HG02610 (cell line): Measurements from ENCODE around the gene TMPRSS7.
"Not testable (repeated sequence)": the region's sequence is repeated elsewhere in the genome, so short reads cannot be mapped to it uniquely, and the experiment has no call there.

ENCODE experiments used
- ATAC-seq: cut with Tn5 transposase; IDR thresholded peaks from one replicate; pipeline ENCODE4 v1.9.1; 2021; ENCODE audit warnings: mild to moderate bottlenecking, moderate library complexity; ENCODE audit not compliant: unreplicated experiment

Gene TMPRSS7

DNA sequence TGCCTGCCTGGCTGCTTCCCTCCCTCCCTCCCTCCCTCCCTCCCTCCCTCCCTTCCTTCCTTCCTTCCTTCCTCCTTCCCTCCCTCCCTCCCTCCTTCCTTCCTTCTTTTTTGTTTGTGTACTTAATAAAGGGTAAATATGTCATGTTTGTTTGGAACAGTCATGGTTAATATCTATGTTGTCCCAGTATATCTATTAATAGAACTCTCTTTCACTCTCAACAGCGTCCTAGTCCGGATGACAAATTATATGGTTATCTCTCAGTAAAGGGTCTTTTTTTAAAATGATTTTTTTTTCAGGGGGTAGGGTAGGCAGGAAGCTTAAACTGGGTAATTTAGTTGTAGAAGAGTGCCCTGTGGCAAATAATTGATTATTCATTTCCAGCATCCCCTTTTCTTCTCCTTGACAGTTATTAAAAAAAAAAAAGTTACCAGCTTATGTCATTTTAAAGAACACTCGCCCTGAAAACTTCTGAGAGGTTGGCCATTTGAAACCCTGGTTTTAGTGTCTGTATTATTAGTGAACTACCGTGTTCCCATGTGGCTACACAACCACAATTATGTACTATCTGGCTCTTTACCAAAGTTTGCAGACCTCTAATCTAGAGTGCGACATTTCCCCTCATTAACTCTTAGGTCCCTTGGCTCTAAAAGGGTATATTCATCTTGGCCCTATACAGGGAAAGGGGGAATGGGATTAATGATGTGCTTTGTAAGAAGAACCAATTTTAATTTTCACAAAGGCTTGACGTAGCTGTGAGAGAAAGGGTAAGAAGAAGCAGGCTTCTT lies 22.1 kb upstream of the TMPRSS7 start:
- ATAC-seq, result no peak

GRCh38 chr3:112013058-112013783 lies 21.3 kb upstream of the TMPRSS7 start:
- peak; percentile 79 for ATAC-seq

GRCh38 chr3:112013784-112014143 lies 20.8 kb upstream of the TMPRSS7 start:
- ATAC-seq, result peak; percentile 22

GRCh38 chr3:112017091-112017490 lies 17.4 kb upstream of the TMPRSS7 start:
- ATAC-seq, result no peak

DNA sequence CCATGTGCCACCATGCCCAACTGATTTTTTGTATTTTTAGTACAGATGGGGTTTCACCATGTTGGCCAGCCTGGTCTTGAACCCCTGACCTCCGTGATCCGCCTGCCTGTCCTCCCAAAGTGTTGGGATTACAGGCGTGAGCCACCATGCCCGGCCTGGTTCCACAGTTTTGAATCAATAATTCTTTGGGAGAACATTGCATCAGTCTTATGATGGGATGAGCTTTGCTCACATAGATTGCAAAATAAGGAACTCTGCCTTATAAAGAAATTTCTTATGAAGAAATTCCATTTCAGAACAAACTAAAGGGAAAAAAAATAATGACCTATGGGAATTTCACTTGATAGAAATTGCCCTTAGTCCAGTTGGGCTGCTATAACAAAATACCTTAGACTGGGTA lies 15.8 kb upstream of the TMPRSS7 start:
- ATAC-seq, result no peak

DNA sequence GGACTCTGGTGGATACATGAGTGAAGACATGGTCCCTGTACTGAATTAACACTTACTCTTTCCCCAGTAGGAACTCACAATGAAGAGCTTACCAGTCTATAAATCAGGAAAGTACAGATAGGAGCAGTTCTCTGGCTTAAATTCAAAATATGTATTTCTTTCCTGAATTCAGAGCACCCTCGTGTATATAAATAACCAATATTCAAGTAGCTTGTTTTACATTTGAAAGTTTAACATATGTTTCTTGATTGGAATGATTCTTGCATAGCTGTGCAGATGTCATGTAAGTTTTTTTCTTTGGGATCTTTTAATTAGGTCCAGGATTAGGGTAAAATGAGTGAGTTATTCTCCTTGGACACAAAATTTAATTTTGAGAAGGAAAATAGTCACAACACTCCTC lies 14.8 kb upstream of the TMPRSS7 start:
- no peak for ATAC-seq

DNA sequence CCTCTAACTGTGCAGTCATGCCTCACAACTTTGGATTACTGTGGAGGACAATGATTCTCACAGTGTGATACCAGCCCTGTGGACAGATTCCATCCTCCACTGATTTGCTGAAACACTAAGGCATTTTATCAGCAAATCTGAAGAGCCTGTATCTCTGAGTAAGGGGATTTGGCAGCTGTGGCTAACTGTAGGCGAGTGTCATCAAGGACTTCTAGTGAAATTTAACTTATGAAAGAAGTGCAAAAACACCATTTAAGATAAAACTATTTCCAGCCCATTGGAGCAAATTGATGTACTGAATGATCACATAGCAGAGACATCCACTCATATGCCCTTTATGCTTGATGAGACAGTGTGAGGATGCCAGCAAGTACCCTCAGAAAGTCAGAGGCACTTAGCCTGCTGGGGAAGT lies 13.9 kb upstream of the TMPRSS7 start:
- ATAC-seq, result no peak

- no peak for ATAC-seq
These were observed 7.4 kb upstream of the TMPRSS7 start for GRCh38 chr3:112027142-112027541.

DNA sequence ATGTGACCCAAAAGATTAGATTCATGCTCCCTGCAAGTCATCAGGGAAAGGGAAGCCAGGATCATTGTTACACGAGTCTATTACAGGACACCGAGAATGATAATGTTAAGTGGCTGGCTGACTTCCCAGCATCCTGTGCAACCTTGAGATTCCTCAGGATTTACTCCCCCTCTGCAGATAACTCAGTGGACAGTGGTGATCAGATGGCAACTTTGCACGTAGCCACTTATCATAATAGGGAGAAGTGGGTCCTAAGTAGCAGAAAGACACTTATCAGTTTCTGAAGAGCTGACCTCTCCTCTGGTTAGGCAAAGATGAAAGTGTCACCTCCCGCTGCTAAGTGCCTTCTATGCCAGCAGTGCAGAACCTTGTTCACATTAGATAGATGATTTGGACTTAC lies 6.7 kb upstream of the TMPRSS7 start:
- no peak for ATAC-seq

DNA sequence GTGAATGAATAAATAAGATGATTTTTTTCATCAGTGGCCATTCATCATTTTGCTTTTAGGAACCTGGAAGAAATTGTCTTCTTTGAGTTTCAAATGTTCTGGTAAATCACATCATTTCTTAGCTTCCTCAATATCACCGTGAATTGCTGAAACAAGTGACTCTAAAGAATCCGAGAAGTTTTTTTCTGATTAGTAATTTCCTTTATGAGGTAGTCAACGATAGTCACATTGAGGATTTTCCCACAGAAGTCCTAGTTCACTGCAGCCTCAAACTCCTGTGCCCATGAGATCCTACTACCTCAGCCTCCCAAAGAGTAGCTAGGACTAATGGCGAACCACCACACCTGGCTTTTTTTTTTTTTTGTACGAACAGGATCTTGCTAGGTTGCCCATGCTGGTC lies 3.6 kb upstream of the TMPRSS7 start:
- no peak for ATAC-seq

DNA sequence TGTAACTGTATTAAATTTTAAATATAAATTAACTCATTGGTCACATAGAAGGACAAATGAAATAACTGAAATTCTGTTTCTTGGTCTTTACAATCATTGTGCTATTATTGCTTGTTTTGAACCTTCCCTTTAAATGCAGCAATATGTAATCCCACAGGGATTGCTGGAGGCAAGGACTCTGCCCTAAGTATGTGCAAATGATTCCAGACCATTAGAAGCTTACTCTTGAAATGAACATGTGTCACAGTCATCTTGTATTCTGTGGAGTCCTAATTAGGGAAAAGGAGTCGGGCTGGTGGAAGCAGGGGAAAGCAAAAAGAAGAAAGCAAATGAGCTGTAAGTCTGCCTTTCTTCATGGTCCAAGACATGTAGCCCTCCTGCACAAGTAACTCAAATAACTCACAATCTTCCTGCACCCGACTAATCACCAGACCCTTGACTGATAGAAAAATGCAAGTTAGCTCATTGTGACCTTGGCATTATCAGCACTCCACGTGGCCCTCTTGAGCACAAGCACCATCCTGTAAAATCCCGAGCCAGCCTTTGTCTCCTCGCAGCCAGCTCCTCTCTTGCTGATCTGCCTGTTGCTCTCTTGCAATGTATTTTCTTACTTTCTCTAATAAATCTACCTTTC lies 2.3 kb upstream of the TMPRSS7 start:
- ATAC-seq, result no peak

DNA sequence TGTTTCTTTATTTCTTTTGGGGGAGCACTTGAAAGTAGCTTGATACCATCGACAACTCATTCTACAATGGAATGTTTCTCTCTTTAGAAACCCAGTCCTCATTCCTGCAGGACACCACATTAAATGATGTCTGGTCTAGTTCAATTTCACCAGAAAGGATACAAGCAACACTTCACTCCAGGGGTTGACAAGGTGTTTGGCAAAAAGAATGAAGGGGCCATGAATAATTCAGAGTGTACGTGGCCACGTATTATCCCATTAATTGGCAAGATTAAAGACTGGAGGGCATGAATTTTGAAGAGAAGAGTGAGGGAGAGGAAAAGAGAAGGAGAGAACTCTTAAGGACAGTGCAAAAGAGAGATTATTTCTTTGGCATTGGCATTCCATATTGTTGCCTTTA lies 705 bp downstream of the TMPRSS7 start:
- no peak for ATAC-seq

DNA sequence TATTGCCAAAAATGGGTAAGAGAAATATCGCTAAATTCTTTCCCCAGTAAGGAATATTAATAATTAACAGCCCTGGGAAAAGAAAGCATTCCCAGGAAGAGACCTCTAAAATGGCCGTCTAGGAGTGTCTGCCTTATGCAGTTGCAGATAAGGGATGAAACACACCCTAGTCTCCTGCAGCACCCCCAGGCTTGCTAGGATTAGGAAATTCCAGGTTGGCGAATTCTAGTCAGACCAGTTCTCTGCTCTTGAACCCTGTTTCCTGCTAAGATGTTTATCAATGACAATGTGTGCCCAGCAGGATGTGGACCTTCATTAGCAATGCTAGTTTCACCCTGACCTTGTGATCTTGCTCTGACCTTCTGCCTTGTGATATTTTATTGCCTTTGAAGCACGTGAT lies 2.7 kb downstream of the TMPRSS7 start:
- ATAC-seq, result not testable (repeated sequence)

DNA sequence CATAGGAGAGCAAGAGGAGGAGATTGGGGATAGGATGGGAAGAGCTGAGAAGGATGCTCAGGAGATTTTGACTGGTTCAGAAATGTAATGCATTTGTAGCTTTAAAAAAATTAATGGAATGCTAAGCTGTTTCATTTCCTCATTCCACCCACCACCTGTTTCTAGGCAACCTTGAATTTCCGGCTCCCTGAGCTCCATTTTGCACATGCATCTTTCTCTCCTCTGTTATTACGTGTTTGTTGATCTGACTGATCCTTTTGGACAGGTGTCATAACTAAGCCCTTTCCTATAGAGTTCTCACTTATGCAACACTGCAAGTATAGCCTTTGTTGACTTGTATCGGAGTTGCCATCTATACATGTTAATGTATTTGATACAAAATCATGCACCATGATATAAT lies 4.3 kb downstream of the TMPRSS7 start:
- no peak for ATAC-seq

DNA sequence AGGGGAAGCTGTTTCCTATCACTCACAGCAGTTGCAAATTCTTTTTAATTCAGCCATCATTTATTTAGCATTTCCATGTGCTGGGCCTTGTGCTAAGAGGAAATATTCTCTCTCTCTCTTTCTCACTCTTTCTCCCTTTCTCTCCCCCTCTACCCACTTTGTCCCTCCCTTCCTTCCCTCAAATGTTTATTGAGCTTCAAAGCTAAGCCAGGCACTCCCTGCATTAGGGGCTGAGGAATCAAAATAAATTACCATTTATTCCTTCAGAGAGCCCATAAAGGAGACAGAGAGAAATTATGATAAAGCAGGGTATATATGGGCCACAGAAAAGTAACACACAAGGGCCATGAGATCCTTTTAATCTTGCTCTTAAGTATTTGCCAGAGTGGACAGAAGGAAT lies 6.8 kb downstream of the TMPRSS7 start:
- no peak for ATAC-seq

DNA sequence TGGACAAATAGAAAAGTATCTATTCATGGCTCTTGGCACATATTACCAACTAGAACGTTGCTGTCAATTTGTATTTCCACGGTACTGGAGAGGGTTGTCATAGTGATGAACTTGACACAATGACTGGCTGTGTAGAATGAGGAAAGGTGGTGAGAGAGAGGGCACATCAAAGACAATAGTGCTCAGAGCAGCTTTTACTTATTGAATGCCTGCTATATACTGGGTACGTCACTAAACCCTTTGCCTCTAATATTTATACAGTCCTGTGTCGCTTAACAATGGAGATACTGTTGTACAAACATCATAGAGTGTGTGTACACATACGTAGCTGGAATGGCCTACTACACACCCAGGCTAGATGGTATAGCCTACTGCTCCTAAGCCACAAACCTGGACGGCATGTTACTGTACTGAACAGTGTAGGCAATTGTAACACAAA lies 8.3 kb downstream of the TMPRSS7 start:
- ATAC-seq, result no peak

- ATAC-seq, result peak; percentile 91
These were observed 9.2 kb downstream of the TMPRSS7 start for GRCh38 chr3:112043621-112044201.

GRCh38 chr3:112046599-112046998 lies 12.1 kb downstream of the TMPRSS7 start:
- ATAC-seq, result no peak

- ATAC-seq, result no peak
These were observed 12.7 kb downstream of the TMPRSS7 start for GRCh38 chr3:112047264-112047663.

DNA sequence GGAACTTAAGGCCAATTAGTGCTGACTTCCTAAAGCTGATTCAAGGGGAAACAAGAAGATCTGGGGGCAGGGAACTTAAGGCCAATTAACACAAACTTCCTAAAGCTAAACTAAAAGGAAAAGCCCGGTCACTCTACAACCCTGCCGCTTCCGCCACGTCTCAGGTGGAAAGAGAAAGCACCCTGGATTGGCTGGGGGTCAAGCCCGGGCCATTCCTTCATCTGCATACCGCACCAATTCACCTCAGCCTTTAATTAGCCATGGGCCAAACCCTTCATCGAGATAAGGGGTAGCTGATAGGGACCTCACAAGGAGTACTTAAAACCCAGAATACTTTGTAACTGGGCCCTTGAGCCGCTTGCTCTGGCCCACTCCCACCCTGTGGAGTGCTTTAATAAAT lies 14.4 kb downstream of the TMPRSS7 start:
- ATAC-seq, result no peak

DNA sequence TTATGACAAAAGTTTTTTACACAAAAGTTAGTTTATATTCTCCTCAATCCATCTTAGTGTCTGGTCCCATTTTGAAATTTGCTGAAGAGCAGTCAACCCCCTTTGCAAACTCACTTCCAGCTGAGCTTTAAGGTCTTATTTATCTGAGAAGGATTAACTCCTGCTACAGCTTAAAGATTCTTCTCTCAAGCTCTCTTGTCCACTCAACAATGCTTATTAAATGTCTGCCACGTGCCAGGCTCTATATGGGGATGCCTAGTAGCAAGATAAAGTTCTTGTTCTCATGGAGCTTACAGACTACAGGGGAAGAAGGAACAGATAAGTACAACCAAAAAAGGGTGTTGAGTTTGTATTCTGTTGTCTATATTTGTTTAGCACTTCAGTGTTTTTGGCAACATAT lies 18.7 kb downstream of the TMPRSS7 start:
- no peak for ATAC-seq
